Spleen (tissue), 11 donors: ENCODE measurements around the gene CYLD. TPM values are rescaled to one million over a fixed set of nuclear protein-coding genes. Genes with fewer than 3 reads are reported as not detected.

Source experiments
- DNase-seq: peaks from one replicate; pipeline ENCODE4 v3.0.0-alpha.2; 2020
- H3K27ac ChIP-seq, 8 donors: fragments of 200-600 bp; sonication (generic) in 7 of 8; 1 replicate in 4 of 8; 2 replicates in 4 of 8; pipeline versions ENCODE4 v1.5.0 to v1.8.0; 2016 to 2021; ENCODE audit warnings: inconsistent platforms in 4 of 8, mild to moderate bottlenecking in 4 of 8, moderate library complexity in 1 of 8
- H3K27me3 ChIP-seq, 7 donors: fragments of 200-600 bp; sonication (generic) in 6 of 7; replicated peaks in 1 of 7; 1 replicate in 4 of 7; 2 replicates in 3 of 7; pipeline versions ENCODE4 v1.5.0 to v1.8.0; 2016 to 2021; ENCODE audit warnings: inconsistent platforms in 3 of 7, mild to moderate bottlenecking in 1 of 7
- H3K36me3 ChIP-seq, 6 donors: fragments of 200-600 bp; sonication (generic) in 5 of 6; 1 replicate in 4 of 6; 2 replicates in 2 of 6; pipeline versions ENCODE4 v1.5.0 to v1.8.0; 2016 to 2021; ENCODE audit warnings: inconsistent platforms in 2 of 6
- H3K4me1 ChIP-seq, 6 donors: fragments of 200-600 bp; sonication (generic) in 5 of 6; 1 replicate in 3 of 6; 2 replicates in 3 of 6; pipeline versions ENCODE4 v1.5.0 to v1.8.0; 2016 to 2021; ENCODE audit warnings: inconsistent platforms in 3 of 6
- H3K4me3 ChIP-seq, 8 donors: fragments of 200-600 bp; sonication (generic) in 7 of 8; 1 replicate in 4 of 8; 2 replicates in 4 of 8; pipeline versions ENCODE4 v1.5.0 to v1.8.0; 2016 to 2021; ENCODE audit warnings: inconsistent platforms in 4 of 8, mild to moderate bottlenecking in 4 of 8, moderate library complexity in 2 of 8
- H3K9me3 ChIP-seq, 8 donors: fragments of 200-600 bp; sonication (generic) in 7 of 8; 1 replicate in 4 of 8; 2 replicates in 4 of 8; pipeline versions ENCODE4 v1.5.0 to v1.8.0; 2016 to 2021; ENCODE audit warnings: inconsistent platforms in 4 of 8
- POLR2A ChIP-seq, 3 donors: fragments of 450-650 bp; IDR thresholded peaks; one replicate each; pipeline ENCODE4 v1.5.1; 2017; ENCODE audit warnings: antibody characterized with exemption in 3 of 3, mild to moderate bottlenecking in 1 of 3
- POLR2AphosphoS5 ChIP-seq, 3 donors: sonication (generic); formaldehyde crosslinking; IDR thresholded peaks; one replicate each; pipeline ENCODE4 v1.5.1; 2017; ENCODE audit warnings: antibody characterized with exemption in 3 of 3
- WGBS, 5 donors: extraction: QIAGEN DNeasy Blood & Tissue Kit in 3 of 5; methylation state at CpG; one replicate each; pipeline versions ENCODE4 v1.1.5 to v1.1.7; 2013 to 2018; 5-methylcytosine and 5-hydroxymethylcytosine counted together
- intact Hi-C: fragments of 100-400 bp; cut with DNase I; formaldehyde crosslinking; loops from one replicate; pipeline ENCODE4 v1.15.0; 2023; ENCODE audit warnings: low total_unique reads
- polyA plus RNA-seq, 3 donors: library from polyadenylated mRNA; stranded (reverse); fragments of 200-250 nt; gene quantifications; one replicate each; pipeline ENCODE4 v1.2.1, GENCODE V29; 2013
- total RNA-seq, 7 donors: library from RNA; depleted of rRNA in 3 of 7; stranded (reverse); fragments of >200 nt in 3 of 7; fragmentation: NEBNext Ultra II Directional in 4 of 7; extraction: Animal tissue kit (Norgen Biotek cat#: 25700) in 4 of 7; gene quantifications; one replicate each; pipeline versions ENCODE4 v1.1.0 to v1.2.1, GENCODE V29; 2016 to 2021
- TF ChIP-seq, protein P1 (sequence below), 11 experiments: fragments of 200-600 bp in 7 of 11; fragments of 450-650 bp in 4 of 11; sonication (generic) in 4 of 11; IDR thresholded peaks in 8 of 11; conservative IDR thresholded peaks in 3 of 11; 1 replicate in 7 of 11; 2 replicates in 4 of 11; pipeline versions ENCODE4 v1.4.0 to v1.8.0; 2016 to 2021; ENCODE audit warnings: antibody characterized with exemption in 11 of 11, inconsistent platforms in 4 of 11, mild to moderate bottlenecking in 1 of 11
- donor health status: healthy with polysubstance abuse.
- donor health status: DM: no; HTN: no; CAD: no; lungs with moderate emphysema.
- donor health status: DM: no; HTN: no; CAD: no.
- donor health status: Bipolar disorder and iron deficiency.
- donor health status: healthy.
- donor health status: DM: no; HTN: no; CAD: no.
- donor health status: DM: yes; HTN: yes; CAD: no.

CYLD gene
- total and polyA plus RNA-seq, 10 donors: 19.9 to 133 (median 103) TPM

DNA sequence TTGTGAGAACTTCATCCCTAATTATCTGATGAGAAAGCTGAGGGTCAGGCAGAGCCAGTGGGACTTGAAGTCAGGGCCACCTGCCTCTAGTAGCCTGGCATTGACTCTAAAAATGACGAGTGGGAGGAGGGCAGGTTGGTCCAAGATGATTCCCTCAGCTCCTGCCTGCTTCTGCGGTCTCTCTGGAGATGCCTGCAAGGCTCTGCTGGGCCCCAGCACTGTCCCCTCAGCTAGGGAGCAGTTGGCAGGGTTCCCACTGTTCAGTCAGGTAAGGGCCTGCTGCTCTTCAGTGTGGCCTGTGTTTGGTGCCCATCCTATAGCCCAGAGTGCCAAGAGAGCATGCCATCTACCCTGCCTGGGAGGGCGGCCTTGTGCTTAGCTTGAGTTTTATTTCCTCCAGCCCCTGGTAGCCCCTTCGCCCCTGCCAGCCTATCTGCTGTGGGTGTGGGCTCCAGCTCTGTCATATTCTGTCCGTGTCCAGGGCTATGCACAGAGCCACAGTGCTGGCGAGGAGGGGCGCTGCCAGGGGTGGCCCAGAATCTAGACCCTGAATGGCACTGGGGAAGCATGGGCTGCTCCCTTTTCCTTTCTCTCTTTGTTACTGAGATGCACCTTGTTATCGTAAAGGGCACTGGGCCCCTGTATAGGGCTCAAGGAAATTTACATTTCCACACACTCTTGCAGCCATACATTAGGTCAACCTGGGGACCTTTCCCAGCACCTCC, 68.5 kb downstream of the CYLD start:
- 87 to 96% (median 91%) methylated on average over 8 of the region's 8 CpGs for WGBS, 5 donors
- DNase-seq: no peak
- intact Hi-C loops: no loop called here
- no peaks in the 10 kb centered on the region for H3K27me3 ChIP-seq
- H3K36me3 ChIP-seq: no peaks in the 10 kb centered on the region
- H3K4me1 ChIP-seq: peaks cover 3 to 14% (median 12%) of the 10 kb centered on the region in 6 donors
- TF ChIP-seq POLR2A (IDR thresholded peaks at IDR 0.05): no peak
- TF ChIP-seq POLR2AphosphoS5 (IDR thresholded peaks at IDR 0.05): no peak
- H3K4me3 ChIP-seq: no peak overlapping the region
- no peaks in the 10 kb centered on the region for H3K9me3 ChIP-seq
- H3K27ac ChIP-seq: no peak overlapping the region

GRCh38 chr16:50812046-50812445, 70.2 kb downstream of the CYLD start:
- intact Hi-C loops: no loop called here
- no peak for DNase-seq

DNA sequence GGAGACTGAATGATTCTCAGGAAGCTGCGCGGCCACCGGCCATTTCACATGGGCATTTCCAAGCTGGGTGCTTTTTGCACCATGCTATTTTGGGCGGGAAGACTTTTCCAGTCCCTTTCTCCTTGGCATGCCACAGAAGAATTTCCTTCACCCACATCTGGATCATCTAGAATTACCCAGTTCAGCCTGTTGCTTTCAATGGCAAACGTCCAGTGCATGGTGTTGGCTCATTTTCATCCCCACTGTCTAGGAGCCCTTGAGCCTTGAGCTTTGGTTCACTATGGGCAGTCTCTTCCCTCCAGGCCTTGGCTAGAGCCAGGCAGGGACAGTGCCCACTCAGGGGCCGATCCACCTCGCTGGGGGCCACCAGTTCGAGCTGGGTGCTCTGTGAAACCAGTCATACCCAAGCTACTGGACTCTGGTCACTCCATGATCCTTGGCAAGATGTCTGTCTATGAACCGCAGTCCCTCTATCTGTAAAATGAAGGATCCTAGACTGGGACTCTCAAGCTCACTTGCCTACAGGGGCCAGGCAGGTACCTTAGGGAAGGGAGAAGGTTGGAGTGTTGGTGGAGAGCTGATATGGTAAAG, 71.1 kb downstream of the CYLD start:
- TF ChIP-seq, protein P1, sequence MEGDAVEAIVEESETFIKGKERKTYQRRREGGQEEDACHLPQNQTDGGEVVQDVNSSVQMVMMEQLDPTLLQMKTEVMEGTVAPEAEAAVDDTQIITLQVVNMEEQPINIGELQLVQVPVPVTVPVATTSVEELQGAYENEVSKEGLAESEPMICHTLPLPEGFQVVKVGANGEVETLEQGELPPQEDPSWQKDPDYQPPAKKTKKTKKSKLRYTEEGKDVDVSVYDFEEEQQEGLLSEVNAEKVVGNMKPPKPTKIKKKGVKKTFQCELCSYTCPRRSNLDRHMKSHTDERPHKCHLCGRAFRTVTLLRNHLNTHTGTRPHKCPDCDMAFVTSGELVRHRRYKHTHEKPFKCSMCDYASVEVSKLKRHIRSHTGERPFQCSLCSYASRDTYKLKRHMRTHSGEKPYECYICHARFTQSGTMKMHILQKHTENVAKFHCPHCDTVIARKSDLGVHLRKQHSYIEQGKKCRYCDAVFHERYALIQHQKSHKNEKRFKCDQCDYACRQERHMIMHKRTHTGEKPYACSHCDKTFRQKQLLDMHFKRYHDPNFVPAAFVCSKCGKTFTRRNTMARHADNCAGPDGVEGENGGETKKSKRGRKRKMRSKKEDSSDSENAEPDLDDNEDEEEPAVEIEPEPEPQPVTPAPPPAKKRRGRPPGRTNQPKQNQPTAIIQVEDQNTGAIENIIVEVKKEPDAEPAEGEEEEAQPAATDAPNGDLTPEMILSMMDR (IDR thresholded peaks at IDR 0.05 in 8 of 11, conservative IDR thresholded peaks at IDR 0.05 in 3 of 11): no peak
- TF ChIP-seq POLR2AphosphoS5 (IDR thresholded peaks at IDR 0.05) (no peak), POLR2A (IDR thresholded peaks at IDR 0.05) (no peak)
- Histone ChIP-seq H3K36me3 (no peaks in the 10 kb centered on the region), H3K4me1 (no peaks in the 10 kb centered on the region), H3K4me3 (no peak overlapping the region), H3K27ac (no peak overlapping the region), H3K9me3 (no peaks in the 10 kb centered on the region), H3K27me3 (no peaks in the 10 kb centered on the region)
- WGBS, 5 donors: 77 to 89% (median 87%) methylated on average over 6 to 9 of the region's 9 CpGs
- no peak for DNase-seq
- intact Hi-C loops: no loop called here

More at GRCh38 chr16:50812046-50812445, 70.2 kb downstream of the CYLD start:
- Histone ChIP-seq H3K4me1 (no peaks in the 10 kb centered on the region), H3K27ac (no peak overlapping the region), H3K9me3 (no peaks in the 10 kb centered on the region), H3K27me3 (no peaks in the 10 kb centered on the region), H3K4me3 (no peak overlapping the region), H3K36me3 (no peaks in the 10 kb centered on the region)
- WGBS, 5 donors: 65 to 78% (median 71%) methylated on average over 3 to 7 of the region's 7 CpGs
- TF ChIP-seq, protein P1 (IDR thresholded peaks at IDR 0.05 in 8 of 11, conservative IDR thresholded peaks at IDR 0.05 in 3 of 11): no peak
- TF ChIP-seq POLR2AphosphoS5 (IDR thresholded peaks at IDR 0.05) (no peak), POLR2A (IDR thresholded peaks at IDR 0.05) (no peak)

DNA sequence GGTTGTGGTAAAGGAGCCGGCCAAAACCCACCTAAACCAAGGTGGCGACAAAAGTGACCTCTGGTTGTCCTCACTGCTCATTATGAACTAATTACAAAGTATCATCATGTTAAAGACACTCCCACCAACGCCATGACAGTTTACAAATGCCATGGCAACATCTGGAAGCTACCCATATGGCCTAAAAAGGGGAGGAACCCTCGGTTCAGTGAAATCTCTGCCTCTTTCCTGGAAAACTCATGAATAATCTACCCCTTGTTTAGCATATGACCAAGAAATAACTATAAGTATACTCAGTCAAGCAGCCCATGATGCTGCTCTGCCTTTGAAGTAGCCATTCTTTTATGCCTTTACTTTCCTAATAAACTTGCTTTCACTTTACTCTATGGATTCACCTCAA, 72.2 kb downstream of the CYLD start:
- intact Hi-C loops: no loop called here
- Histone ChIP-seq H3K9me3 (no peaks in the 10 kb centered on the region), H3K27me3 (no peaks in the 10 kb centered on the region), H3K36me3 (no peaks in the 10 kb centered on the region), H3K4me1 (no peaks in the 10 kb centered on the region), H3K27ac (no peak overlapping the region), H3K4me3 (no peak overlapping the region)
- no peak for DNase-seq
- WGBS, 5 donors: 63 to 84% (median 79%) methylated on average over 4 of the region's 4 CpGs
- TF ChIP-seq, protein P1 (IDR thresholded peaks at IDR 0.05 in 8 of 11, conservative IDR thresholded peaks at IDR 0.05 in 3 of 11): no peak
- TF ChIP-seq POLR2AphosphoS5 (IDR thresholded peaks at IDR 0.05) (no peak), POLR2A (IDR thresholded peaks at IDR 0.05) (no peak)
